ENCODE results near the gene LMF1.

Gene LMF1

GRCh38 chr16:970766-971581 is at the start of gene LMF1:
Gene LMF1 (minus strand): TSS chr16:970984. CDS start chr16:970980, 4 bp downstream.
- in situ Hi-C loops (cut with HindIII; ENCODE audit: low pct_unique_long_range_greater_than_20kb, low sequenced_read_pairs) = no loop called here
- TF ChIP-seq JUND (IDR thresholded peaks at IDR 0.05; ENCODE audit: low read depth) = no peak
- peak; percentile 94 to 95 for DNase-seq (ENCODE audit: low read depth in 1 of 2, low spot score in 1 of 2)

GRCh38 chr16:1020091-1020399 is 49.3 kb upstream of the LMF1 start:
- in situ Hi-C loops (cut with HindIII; ENCODE audit: low pct_unique_long_range_greater_than_20kb, low sequenced_read_pairs) = no loop called here
- DNase-seq (ENCODE audit: low read depth in 1 of 2, low spot score in 1 of 2) = no peak
- TF ChIP-seq JUND (IDR thresholded peaks at IDR 0.05; ENCODE audit: low read depth) = no peak

GRCh38 chr16:1019231-1020090 is 48.7 kb upstream of the LMF1 start:
- in situ Hi-C loops (cut with HindIII; ENCODE audit: low pct_unique_long_range_greater_than_20kb, low sequenced_read_pairs) = no loop called here
- TF ChIP-seq JUND (IDR thresholded peaks at IDR 0.05; ENCODE audit: low read depth) = no peak
- no peak for DNase-seq (ENCODE audit: low read depth in 1 of 2, low spot score in 1 of 2)

DNA sequence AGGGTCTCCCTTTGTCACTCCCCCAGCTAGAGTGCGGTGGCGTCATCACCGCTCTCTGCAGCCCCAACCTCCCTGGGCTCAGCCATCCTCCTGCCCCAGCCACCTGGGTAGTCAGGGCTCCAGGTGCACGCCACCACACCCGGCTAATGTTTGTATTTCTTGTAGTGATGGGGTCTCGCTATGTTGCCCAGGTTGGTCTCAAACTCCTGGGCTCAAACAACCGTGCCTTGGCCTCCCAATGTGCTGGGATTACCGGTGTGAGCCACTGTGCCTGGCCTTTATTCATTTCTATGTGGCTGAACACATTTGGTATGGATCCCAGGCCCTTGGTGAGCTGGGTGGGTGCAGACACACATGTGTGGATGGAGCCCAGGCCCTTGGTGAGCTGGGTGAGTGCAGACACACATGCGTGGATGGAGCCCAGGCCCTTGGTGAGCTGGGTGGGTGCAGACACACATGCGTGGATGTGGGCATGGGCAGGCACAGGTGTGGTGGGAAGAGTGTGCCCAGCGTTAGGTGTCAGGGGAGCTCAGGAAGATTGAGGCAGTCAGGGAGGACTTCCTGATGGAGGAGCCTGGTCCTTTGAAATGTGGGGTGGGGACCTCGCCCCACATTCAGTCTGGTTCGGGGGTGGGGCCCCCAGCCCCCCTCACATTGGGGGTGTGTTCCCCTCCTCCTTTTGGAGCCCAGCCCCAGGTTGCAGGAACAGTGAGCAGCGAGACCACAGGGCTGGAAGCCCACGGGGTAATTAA is 47.8 kb upstream of the LMF1 start:
- no peak for DNase-seq (ENCODE audit: low read depth in 1 of 2, low spot score in 1 of 2)
- in situ Hi-C loops (cut with HindIII; ENCODE audit: low pct_unique_long_range_greater_than_20kb, low sequenced_read_pairs) = no loop called here
- TF ChIP-seq JUND (IDR thresholded peaks at IDR 0.05; ENCODE audit: low read depth) = no peak

DNA sequence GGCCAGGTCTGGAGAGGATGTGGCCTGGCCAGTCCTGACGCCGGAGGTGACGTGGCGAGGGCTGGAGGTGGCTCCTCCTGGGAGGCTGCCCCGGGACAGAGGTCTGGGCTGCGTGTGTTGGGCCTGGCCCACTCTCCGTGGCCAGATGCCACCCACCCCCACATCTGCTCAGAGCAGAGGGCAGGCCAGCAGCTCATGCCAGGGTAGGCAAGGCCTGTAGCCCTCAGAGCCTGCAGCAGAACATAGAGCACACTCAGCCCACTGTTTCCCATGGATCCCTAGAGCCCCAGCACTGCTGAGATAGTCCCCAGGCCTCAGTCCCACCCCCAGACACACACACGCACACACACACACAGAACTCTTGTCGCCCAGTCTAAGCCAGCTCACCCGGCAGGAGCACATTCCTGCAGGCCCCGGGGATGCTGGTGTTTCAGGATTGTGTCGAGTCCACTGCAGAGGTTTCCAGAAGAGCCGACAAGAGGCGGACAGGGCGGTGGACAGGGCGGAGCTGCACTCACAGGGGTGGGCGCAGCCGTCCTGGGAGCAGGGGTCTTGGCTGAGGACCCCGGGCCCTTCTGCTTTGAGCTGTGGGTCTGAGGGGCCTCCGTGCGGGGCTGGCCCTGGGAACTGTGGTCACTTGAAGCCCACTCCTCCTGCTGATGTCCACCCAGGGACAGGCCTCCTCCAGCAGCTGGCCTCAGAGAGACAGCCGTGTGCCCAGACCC is 44.1 kb upstream of the LMF1 start:
- DNase-seq (ENCODE audit: low read depth in 1 of 2, low spot score in 1 of 2) = peak; percentile 72 to 76
- TF ChIP-seq JUND (IDR thresholded peaks at IDR 0.05; ENCODE audit: low read depth) = no peak
- in situ Hi-C loops (cut with HindIII; ENCODE audit: low pct_unique_long_range_greater_than_20kb, low sequenced_read_pairs) = no loop called here

DNA sequence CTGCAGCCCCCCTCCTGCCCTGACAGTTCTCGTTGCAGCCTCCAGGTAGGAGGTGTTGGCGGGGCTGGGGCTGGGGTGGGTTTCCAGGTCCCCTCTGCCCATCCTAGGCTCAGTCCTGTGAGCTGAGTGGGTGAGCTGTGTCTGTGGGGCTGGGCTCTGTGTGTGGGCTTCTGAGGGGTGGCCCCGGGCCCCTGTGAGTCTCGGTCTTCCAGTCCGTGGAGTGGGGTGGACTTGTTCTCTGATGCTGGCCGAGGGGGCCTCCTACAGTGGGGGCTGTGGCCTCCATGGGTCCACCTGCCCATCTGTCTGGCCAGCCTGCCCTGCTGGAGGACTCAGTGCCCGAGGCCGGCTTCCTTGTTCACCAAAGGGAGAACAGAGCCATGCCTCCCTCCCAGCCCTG is 43.4 kb upstream of the LMF1 start:
- no peak for DNase-seq (ENCODE audit: low read depth in 1 of 2, low spot score in 1 of 2)
- in situ Hi-C loops (cut with HindIII; ENCODE audit: low pct_unique_long_range_greater_than_20kb, low sequenced_read_pairs) = no loop called here
- no peak for TF ChIP-seq JUND (IDR thresholded peaks at IDR 0.05; ENCODE audit: low read depth)

- TF ChIP-seq JUND (IDR thresholded peaks at IDR 0.05; ENCODE audit: low read depth) = no peak
- no peak for DNase-seq (ENCODE audit: low read depth in 1 of 2, low spot score in 1 of 2)
- in situ Hi-C loops (cut with HindIII; ENCODE audit: low pct_unique_long_range_greater_than_20kb, low sequenced_read_pairs) = no loop called here
These were observed 42.8 kb upstream of the LMF1 start for GRCh38 chr16:1013593-1013900.

- no peak for DNase-seq (ENCODE audit: low read depth in 1 of 2, low spot score in 1 of 2)
- in situ Hi-C loops (cut with HindIII; ENCODE audit: low pct_unique_long_range_greater_than_20kb, low sequenced_read_pairs) = no loop called here
- no peak for TF ChIP-seq JUND (IDR thresholded peaks at IDR 0.05; ENCODE audit: low read depth)
These were observed 42.2 kb upstream of the LMF1 start for GRCh38 chr16:1012722-1013592.

DNA sequence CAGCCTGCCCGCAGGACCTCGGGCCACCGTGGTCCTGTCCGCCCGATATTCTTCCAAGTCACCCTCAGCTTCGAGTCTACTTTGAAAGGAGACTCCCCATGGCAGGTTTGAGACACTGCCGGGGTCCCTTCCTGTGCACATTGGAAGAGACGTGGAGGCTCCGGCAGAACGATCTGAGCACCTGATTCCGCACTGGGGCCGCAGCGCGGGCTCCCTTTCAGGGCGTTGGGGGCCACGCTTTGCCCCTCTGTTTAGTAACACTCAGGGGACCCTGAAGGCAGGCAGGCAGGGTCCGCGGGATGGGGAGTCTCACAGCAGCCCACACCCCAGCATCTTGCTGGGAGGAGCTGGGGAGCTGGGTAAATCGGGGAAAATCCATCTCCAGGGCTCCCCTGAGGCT is 41.4 kb upstream of the LMF1 start:
- in situ Hi-C loops (cut with HindIII; ENCODE audit: low pct_unique_long_range_greater_than_20kb, low sequenced_read_pairs) = no loop called here
- DNase-seq (ENCODE audit: low read depth in 1 of 2, low spot score in 1 of 2) = no peak
- no peak for TF ChIP-seq JUND (IDR thresholded peaks at IDR 0.05; ENCODE audit: low read depth)

DNA sequence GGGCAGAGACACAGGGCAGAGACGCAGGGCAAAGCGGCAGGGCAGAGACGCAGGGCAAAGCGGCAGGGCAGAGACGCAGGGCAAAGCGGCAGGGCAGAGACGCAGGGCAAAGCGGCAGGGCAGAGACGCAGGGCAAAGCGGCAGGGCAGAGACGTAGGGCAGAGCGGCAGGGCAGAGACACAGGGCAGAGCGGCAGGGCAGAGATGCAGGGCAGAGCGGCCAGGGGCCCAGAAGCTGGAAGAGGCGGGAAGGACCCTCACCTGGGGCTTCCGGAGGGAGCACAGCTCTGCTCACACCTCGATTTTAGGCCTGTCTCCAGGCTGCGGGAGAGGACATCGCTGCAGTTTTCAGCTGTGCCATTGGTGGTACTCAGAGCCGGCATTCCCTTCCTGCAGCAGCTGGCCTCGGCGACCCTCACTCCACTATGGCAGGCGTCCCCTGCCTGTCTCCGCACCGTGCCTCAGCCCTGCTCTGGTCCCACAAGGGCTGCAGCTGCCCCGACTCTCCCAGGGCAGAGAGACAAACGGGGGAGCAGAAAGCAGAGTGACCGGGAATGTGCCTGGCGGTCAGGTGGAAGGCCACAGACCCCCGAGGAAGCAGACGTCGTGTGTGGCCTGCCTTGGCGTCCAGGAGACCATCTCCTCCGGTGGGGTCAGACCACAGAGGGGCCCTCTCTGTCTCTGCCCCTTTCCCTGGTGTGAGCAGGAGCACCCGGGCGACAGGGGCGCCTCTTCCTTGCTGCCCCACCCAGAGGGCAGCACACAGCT is 40.7 kb upstream of the LMF1 start:
- in situ Hi-C loops (cut with HindIII; ENCODE audit: low pct_unique_long_range_greater_than_20kb, low sequenced_read_pairs) = no loop called here
- TF ChIP-seq JUND (IDR thresholded peaks at IDR 0.05; ENCODE audit: low read depth) = no peak
- DNase-seq (ENCODE audit: low read depth in 1 of 2, low spot score in 1 of 2) = no peak

DNA sequence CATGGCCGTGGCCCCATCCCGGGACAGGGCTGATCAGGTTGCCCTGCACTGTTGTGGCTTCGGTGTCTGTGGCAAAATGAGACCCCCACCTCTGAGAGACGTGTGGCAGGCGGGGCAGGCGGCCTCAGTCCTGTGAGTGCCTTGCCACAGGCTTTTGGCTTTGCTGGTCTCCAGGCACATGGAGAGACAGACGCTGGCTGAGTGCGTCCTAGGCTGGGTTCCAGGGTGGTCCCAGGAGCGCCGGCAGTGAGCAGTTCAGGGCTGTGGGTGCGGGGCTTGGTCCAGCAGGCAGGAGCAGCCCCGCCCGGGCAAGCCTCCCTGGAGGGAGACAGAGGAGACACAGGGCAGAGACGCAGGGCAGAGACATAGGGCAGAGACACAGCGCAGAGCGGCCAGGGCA is 40.0 kb upstream of the LMF1 start:
- in situ Hi-C loops (cut with HindIII; ENCODE audit: low pct_unique_long_range_greater_than_20kb, low sequenced_read_pairs) = no loop called here
- no peak for TF ChIP-seq JUND (IDR thresholded peaks at IDR 0.05; ENCODE audit: low read depth)

More for the DNA sequence above, 40.0 kb upstream of the LMF1 start:
- no peak for DNase-seq (ENCODE audit: low read depth in 1 of 2, low spot score in 1 of 2)

Measured in T47D (cell line).